HG02610 (cell line): Measurements from ENCODE around the gene CBX2.

Experiments
- ATAC-seq: cut with Tn5 transposase; IDR thresholded peaks from one replicate; pipeline ENCODE4 v1.9.1; 2021; ENCODE audit warnings: mild to moderate bottlenecking, moderate library complexity; ENCODE audit not compliant: unreplicated experiment

CBX2 gene

DNA sequence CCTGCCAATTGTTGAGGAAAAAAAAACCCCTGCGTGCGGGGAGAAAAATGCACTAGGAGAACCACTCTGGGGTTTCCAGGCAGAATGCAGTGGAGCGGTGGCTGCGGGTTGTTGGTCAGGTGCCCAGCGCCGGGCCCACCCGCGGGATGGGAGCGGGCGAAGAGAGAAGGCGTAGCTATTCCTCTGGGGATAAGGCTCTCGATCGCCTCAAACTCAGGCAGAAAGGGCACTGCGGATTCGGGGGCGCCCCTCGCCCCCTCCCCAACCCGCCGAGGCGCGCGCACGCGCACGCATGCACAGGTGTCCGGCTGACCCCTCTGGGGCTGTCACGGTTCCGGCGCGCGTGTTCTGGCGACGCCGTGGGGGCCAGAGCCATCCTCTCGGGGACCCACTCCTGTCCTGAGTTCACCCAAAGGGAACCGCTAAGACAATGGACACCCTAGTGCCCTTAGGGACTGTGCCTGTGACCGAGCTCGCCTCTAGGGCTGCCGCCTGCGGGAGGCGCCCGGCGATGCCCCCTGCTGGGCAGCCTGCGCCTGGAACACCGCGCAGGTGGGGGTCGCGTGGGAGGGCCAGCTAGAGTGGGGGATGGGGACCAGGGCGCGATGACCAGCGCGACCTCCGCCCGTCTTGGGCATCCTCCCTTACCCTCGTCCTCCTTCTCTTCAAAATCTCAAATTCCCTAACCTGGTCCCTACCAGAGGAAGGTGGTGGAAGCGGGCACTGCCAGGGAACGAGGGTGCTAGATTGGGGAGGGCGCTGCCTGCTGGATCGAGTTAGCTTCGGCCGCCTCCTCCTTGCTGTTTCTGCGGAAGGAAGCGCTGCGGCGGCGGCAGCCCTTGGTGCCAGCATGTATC lies 33.3 kb downstream of the CBX2 start:
- no peak for ATAC-seq

DNA sequence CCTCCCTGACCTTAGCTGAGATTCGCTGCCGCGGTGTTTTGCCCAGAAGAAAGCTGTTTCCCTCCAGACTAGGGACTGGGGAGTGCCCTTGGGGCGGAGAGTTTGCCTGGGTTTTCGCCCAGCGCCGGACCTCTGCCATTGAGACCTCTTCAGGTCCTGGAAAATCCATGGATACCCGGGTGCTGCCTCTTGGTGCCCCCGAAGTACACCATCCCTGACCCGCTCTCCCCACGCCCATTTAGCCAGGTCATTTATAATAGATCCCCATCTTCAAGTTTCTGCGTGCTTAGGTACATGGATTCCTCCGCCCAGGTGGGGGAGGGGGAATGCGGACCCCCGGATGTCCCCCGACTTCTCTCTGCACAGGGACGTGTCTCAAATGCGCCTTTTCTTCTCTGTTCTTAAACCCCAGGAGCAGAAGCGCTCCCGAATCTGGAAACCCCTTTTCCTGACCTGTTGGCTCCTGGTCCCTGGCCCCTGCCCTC lies 34.0 kb downstream of the CBX2 start:
- no peak for ATAC-seq

DNA sequence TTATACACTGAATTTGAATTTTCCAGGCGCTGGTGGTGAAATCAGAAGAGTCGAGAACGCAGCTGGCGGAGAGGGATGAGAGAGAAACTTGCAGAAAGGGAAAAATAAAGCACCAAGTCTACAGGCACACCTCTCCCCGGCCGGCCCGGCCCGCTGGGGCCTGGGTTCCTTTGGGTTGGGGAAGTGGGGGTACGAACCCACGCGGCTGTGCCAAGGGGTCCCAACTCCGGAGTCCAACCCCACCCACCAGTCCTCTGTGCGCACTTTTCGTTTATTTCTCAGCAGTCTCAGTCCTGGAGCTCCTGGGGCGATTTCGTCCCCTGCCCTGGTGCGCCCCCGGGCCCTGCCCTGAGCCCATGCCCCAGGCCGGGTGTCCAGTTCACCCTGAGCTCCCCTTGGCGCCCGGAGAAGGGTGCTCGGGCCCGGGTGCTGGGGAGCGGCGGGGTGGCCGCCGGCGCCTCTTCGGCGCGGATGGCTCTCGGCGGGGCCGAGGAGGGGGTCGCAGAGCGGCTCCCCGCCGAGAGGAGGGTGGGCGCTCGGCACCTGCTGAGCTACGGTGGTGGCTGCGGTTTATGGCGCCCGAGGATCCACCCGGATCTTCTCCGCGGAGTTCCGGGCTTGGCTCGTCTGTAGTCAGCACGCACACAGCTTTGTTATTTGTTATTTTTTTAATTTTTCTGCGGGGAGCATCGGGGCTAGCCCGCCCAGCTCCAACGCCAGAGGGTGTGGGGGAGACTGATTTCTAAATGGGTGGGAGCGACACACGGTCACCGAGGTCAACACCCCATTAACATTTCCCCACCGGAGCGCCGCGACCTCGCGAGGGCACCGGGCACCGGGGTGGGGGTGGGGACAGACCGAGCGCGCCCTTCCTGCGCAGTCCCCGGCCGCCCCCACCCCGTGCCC lies 34.7 kb downstream of the CBX2 start:
- ATAC-seq: no peak

DNA sequence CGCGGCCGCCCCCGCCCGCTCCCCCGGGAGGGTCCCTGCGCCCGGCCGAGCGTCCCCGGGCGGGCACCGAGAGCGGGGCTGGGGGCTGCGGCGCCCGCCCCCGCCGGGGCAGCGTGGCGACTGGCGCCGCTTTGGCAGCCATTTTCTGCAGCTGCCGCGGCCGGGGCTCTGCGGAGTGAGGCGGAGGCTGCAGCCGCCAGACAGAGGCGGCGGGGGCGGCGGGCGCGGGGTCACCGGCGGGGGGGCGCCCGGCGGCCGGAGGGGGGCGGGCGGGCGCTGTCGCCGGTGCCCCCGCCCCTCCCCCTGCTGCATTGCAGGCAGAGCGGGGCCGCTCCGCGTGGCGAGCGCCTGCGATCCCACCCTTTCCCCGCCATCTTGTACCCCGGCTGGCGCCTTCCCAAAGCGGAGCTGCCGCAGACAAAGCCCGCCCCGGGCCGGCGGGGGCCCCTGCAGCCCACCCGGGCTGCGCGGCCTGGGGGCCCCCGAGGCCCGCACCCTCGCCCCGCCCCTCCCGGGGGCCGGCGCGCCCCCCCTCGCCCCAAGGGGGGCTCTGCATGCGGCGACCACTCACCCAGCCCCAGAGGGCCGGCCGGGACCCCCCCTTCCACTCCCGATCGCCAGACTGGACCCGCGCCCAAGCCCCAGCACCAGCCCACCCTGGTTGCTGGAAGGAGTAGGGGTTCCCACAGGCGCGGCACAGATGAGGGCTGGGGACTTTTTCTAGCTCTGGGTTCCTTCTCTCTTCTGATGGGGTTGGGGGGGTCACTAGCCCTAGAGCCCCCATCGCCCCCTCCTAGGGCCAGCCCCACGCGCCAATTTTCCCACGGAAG lies 35.6 kb downstream of the CBX2 start:
- no peak for ATAC-seq

DNA sequence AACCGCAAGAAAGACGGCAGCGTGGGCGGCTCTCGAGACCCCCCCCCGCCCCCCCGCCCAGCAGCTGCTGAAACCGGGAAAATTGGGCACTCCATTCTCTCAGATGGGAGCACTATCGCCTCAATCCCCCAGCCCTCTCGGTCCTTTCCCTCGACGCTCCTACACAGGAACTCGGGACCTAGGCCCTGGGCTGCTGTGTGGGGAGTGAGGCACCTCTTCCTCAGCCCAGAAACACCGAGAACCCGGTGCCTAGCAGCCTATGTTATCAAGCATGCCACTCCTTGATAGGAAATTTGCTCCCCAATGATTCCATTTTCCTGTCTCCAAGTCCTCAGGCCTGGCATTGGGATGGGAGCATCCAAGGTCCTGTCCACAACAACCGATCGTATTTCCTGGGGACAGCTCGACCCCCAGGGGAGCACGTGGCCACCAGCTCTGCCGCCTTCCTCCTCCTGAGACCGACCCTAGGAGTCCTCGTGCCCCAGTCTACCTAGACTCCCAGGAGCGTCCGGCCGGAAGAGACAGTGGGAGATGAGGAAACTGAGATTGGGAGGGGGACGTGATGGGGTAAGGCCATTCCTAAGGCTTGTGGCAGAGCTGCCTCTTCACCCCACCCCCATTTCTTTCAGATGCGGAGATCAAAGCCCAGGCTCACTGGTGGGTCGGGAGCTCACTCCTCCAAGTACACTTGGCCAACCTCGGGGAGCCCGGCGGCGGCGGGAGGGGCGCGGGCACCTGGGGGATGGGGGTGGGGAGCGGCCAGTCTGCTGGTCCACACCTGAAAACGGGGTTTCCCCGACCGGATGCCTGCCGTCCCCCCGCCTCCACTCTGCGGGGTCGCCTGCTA lies 36.4 kb downstream of the CBX2 start:
- ATAC-seq: no peak

DNA sequence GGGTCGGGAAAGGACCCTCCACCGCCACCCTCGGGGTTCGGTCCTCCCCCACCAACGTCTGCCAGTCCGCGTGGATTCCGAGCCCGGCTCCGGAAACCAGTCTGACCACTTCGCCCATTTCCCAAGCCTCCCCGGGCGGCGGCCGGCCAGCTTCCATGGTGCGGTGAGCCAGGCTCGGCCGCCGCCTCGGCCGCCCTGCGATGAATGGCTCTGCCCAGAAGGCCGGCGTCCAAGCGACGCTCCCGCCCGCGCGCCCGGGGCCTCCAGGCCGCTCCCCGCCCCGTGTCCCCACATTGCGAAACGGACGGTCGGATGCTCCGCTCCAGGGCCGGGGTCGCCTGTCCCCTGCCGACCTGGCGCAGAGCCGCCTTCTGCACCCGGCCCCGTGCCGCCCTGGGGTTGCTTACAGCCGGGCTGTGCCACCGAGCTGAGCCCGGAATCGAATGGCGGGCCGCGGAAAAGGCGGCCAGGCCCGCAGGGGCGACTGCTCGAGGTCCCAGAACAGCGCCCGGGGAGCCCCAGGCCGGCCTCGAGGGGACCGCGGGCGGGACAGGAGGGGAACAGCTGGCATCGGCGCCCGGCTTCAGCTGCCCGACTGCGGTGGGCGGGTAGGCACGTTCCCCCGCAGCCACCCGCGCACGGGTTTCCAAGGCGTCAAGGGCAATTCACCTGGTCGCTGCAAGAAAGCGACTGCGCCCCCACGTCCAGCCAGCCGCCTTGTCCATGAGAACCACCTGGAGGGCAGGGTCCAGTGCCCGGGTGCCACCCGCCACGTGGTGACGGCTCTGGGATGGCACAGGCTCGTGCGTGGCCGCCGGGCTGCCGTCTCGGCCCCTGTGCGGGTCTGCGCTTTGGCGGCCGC lies 37.3 kb downstream of the CBX2 start:
- ATAC-seq: no peak

DNA sequence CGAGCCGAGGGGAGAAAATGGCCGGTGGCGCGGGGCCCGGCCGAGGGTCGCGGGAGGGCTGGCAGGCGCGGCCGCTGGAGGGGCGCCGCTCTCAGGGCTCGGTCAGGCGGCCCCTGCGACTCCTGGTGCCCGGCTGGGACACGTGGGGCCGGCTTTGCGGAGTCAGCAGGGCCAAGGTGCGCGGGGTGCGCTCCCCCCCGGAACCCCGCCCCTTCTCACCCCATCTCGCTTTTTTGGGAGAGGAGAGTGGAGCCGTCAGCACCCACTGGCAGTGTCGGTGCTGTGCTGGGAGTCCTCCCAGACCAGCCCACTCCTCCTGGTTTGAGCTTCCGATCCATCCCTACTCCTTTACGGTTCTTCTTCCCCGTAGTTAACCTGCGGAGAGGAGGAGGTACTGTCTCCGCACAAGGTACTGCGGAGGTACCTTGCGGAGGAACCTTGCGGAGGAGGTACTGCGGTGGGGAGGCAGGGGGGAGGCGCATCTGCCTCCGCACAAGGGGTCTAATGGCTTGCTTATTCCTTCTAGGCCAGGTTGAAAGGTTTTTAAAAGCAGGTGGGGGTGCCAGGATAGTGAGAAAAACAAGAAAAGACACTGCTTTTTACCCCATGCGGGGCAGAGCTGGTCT lies 38.0 kb downstream of the CBX2 start:
- no peak for ATAC-seq

DNA sequence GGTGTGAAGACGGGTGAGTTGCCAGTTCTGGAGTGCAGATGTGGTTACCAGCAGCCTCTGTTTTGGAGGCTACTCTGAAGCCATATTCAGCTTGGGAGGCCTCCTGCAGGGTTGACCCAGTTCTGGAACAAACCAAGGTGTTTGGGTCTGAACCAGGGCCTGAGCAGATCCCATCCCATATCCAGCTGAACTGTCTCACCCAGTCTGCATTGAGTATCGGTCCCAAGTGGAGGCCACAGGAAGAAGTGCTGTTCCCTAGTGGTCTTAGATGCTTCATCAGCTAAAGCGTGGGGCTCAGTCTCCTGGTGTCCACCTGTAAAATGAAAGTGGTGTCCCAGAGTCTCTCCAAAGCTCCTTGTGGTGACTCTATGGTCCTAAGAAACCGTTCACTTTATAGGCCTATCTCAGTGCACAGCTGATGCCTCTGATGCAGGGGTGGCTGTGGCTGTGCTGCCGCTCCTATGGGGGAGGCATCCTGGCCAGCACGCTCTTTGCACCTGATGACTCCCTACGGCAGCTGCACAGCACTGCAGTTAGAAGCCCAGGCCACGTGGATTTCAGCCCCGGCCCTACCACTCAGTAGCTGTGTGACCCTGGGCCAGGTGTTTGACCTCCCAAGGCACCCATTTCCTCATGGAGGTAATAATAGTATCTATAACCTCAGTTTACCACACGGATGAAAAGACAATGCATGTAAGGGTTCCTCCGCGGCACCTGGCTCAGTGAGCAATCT lies 40.2 kb downstream of the CBX2 start:
- no peak for ATAC-seq

DNA sequence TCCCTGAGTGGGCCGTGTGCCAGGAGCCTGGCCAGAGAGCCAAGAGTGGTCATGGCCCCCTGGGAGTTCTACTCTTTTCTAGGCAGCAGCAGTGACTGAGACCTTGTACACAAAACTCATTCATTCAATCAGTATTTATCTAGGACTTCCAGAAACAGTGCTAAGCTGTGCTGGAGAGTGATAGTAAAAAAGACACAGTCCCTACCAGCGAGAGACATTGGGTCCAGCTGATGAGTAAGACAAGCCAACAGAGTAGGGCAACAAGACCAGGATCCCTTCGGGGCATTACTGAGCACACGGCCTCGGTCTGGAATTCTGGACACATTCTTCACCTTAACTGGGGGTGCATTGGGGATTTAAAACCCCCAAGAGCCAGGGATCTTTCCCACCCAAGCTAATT lies 41.1 kb downstream of the CBX2 start:
- ATAC-seq: no peak

DNA sequence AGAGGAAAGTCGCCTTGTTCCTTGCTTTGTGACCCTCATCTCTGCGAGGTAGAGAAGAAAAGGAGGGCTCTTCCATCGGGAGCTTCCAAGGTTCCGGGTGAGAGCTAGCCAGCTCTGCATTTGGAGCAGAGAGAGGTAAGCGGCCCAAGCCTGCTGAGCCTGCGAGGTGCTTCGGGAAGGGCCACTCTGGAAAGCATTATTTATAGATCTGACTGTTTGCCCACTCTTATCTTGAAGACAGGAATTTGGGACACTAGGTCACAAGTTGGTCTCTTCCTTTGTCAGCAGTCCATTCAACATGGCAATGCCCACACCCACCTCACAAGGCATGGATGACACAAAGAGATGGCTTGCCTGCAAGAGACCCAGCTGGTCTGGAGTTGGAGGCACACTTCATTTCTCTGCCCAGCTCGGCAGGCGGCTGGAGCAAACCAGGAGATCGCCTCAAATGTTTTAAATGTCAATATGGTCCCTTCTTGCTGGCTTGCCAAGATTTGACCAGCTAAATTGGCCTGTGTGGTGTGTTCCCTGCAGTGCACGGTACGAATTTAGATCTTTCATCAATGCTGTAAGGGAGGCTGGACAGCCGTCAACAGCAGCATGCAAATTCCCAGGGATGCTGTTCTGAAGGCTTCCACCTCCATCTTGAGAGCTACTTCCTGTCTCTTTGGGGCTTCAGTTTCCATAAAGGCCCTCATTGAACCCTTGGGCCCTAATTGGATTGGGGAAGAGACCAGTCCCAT lies 41.8 kb downstream of the CBX2 start:
- no peak for ATAC-seq

DNA sequence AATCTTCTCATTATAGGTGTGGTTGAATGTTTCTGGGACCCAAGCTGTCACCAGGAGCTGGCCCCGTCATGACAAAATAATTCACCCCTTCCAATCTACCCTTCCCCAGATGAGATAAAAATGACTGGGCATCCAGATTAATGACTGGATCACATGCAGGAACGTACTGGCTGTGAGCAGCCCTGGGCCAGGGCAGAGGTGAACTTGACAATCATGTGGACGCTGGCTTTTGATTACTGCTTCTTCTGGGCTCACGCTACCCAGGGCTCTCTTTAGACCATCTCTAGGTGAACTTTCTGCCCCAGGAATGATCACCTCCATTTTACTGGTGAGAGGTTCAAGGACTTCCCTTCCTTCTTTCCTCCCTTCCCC lies 43.0 kb downstream of the CBX2 start:
- no peak for ATAC-seq

DNA sequence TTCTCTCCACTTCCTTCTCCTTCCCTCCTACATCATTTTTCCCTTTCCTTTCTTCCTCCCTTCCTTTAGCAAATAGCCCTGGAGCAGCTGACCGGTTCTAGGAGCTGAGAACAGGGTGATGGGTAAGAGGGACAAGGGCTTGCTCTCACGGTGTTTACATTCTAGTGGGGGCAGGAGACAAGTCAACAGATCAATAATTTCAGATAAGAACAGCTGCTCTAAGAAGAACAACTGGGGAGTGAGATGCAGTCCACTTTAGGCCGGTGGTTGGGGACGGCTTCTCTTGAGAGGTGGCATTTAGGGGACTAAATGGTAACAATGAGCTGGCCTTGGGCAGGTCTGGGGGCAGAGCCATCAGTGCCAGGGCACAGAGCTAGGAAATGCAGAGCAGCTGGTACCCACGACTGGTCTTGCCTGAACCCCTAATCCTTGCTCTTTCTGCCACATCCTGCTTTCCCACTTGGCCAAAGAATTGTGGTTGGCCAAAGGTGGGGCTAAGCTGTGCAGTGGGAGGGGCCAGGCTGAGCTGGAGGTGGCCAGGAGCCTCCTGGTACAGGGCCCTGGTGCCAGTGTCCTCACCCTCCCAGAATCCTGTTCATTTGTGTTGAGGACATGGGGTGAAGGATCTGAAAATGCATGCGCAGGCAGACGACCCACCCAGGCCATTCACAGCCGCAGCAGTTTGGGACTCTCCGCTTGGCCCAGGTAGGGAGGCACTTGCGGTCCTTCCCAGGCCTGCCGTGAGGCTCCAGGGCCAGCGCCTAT lies 43.6 kb downstream of the CBX2 start:
- no peak for ATAC-seq

DNA sequence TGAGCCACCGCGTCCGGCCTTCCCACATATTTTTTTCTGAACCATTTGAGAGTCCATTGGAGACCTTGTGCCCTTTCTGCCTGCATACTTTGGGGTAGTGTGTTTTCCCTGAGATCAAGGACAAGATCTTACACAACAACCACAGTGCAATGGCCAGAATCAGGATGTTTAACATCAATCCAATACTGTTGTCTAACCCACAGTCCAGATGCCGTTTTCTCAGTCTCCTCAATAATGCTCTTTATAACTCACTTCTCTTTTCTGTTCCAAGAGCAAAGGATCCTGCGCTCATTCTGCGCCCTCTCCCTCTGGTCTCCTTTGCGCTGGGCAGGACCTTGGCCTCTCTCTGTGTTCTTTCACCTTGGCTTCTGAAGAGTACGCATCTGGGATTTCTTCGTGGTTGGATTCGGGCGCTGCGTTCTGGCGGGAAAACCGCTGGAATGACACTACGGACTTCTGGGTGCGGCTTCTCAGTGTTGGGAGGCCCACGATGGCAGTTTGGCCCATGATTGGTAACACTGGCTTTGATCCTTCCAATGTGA lies 44.7 kb downstream of the CBX2 start:
- no peak for ATAC-seq

DNA sequence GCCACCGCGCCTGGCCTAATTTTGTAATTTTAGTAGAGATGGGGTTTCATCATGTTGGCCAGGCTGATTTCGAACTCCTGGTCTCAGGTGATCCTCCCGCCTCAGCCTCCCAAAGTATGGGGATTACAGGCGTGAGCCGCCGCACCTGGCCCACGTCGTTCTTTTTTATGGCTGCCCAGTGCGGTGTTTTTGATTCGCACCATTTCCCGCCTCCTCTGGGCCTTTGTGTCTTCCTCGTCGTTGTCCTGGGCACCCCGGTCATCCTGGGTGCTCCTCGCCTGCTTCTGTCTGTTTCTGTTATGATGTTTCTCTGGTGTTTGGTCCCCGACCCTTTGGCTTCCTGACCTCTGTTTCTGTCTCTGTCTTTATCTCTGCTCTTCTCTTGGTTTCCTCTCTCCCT lies 46.3 kb downstream of the CBX2 start:
- no peak for ATAC-seq

DNA sequence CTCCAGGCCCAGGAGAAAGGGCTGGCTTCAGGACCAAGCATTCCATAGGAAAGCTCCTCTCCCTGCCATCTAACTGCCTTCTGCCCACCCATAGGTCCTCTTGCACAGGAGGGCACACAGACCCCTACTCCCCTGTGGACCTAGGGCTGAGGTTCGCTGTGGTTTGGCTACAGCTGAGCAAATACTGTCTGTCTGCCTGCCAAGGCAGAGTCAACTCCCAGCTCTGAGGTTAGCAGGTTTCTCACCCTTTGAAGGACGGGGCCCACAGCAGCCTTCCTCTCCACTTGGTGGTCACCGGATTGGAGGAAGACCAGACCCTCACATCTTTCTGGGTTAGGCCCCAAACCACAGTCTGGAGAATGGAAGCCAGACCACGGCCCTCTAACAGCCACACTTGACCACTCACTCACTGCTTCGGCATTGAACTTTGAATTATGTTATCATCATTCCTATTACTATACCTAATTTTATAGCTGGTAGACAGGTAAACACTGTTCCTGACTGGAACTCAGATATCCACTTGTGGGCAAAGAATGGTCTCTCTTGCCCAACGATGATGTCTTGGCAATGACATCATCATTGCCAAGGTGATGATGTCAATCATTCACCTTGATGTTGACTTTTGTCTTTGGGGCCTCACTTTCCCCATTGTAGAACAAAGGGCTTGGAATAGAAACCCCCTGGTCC lies 47.1 kb downstream of the CBX2 start:
- no peak for ATAC-seq

DNA sequence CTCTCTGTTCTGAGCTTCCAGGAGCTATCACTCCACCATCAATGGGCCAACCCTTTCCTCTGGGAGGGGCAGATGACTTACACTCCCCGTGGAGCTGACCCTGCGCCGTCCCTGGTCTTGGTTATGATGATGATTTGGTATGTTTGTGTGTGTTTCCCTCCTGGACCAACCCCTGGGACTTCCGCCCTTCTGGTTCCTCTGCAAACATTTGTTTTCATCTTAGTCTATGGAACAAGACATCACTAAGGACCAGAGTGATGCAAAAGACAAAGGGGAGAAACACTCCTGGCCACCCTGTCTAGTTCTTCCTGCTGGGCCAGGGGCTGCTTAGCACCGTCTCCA lies 47.6 kb downstream of the CBX2 start:
- no peak for ATAC-seq
